ENCODE measurements around the gene ST6GAL1.

GRCh38 chr3:187104342-187104741 lies 174.0 kb downstream of the ST6GAL1 start:
- no peak for TF ChIP-seq CTCF (IDR thresholded peaks at IDR 0.05)
- TF ChIP-seq POLR2A (IDR thresholded peaks at IDR 0.05), result no peak
